OCI-LY3 (cell line): ENCODE measurements around the gene KCNK13.

Experiments used
- EZH2phosphoT487 ChIP-seq: fragments of 200-600 bp; shearing (Covaris generic); IDR thresholded peaks from 2 replicates; pipeline ENCODE4 v1.6.1; 2018; ENCODE audit warnings: antibody characterized with exemption, mixed run types, low read depth
- TF ChIP-seq, protein P1 (sequence below): fragments of 200-600, 300-600 bp; sonication (generic); IDR thresholded peaks from 2 replicates; pipeline ENCODE4 v1.5.1; 2014; ENCODE audit warnings: antibody characterized with exemption, low read length, low read depth

GRCh38 chr14:90042496-90043252 is 19.1 kb upstream of the KCNK13 start:
- TF ChIP-seq, protein P1, sequence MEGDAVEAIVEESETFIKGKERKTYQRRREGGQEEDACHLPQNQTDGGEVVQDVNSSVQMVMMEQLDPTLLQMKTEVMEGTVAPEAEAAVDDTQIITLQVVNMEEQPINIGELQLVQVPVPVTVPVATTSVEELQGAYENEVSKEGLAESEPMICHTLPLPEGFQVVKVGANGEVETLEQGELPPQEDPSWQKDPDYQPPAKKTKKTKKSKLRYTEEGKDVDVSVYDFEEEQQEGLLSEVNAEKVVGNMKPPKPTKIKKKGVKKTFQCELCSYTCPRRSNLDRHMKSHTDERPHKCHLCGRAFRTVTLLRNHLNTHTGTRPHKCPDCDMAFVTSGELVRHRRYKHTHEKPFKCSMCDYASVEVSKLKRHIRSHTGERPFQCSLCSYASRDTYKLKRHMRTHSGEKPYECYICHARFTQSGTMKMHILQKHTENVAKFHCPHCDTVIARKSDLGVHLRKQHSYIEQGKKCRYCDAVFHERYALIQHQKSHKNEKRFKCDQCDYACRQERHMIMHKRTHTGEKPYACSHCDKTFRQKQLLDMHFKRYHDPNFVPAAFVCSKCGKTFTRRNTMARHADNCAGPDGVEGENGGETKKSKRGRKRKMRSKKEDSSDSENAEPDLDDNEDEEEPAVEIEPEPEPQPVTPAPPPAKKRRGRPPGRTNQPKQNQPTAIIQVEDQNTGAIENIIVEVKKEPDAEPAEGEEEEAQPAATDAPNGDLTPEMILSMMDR = no peak
- TF ChIP-seq EZH2phosphoT487 = no peak
